CD14-positive monocyte (primary cell): ENCODE results near the gene SLC6A12. TPM values are rescaled to one million over a fixed set of nuclear protein-coding genes. Genes with fewer than 3 reads are reported as not detected.

Source experiments
- DNase-seq, 3 donors: peaks; one replicate each; pipeline ENCODE4 v3.0.0-alpha.2; 2011 to 2022
- H2AFZ ChIP-seq: 2 replicates; pipeline ENCODE4 v1.6.0; 2012; ENCODE audit warnings: mild to moderate bottlenecking, low read depth, low read length, inconsistent platforms; ENCODE audit not compliant: insufficient read depth, poor library complexity, severe bottlenecking
- H3K27ac ChIP-seq, 2 donors: 1 replicate in 1 of 2; 2 replicates in 1 of 2; pipeline ENCODE4 v1.5.1; 2012 to 2013; ENCODE audit warnings: low read length in 2 of 2, control low read depth in 1 of 2, inconsistent platforms in 1 of 2, low read depth in 1 of 2, mild to moderate bottlenecking in 1 of 2
- H3K27me3 ChIP-seq, 2 donors: one replicate each; pipeline versions ENCODE4 v1.6.0 to v1.6.1; 2011 to 2013; ENCODE audit warnings: low read length in 2 of 2; ENCODE audit not compliant: control insufficient read depth in 2 of 2, insufficient read depth in 2 of 2
- H3K36me3 ChIP-seq, 2 donors: replicated peaks in 1 of 2; 1 replicate in 1 of 2; 2 replicates in 1 of 2; pipeline versions ENCODE4 v1.5.1 to v1.6.1; 2012 to 2013; ENCODE audit warnings: low read length in 2 of 2, control low read depth in 1 of 2, inconsistent platforms in 1 of 2, mild to moderate bottlenecking in 1 of 2; ENCODE audit not compliant: insufficient read depth in 2 of 2, control insufficient read depth in 1 of 2
- H3K4me1 ChIP-seq, 2 donors: 1 replicate in 1 of 2; 2 replicates in 1 of 2; pipeline versions ENCODE4 v1.5.1 to v1.6.1; 2012 to 2013; ENCODE audit warnings: low read length in 2 of 2, control low read depth in 1 of 2, inconsistent platforms in 1 of 2, mild to moderate bottlenecking in 1 of 2, moderate library complexity in 1 of 2; ENCODE audit not compliant: insufficient read depth in 2 of 2, control insufficient read depth in 1 of 2
- H3K4me2 ChIP-seq: replicated peaks from 2 replicates; pipeline ENCODE3; 2012; ENCODE audit warnings: low read length, moderate library complexity, mild to moderate bottlenecking; ENCODE audit not compliant: poor library complexity, severe bottlenecking; ENCODE audit errors: extremely low read depth
- H3K4me3 ChIP-seq, 3 experiments: fragments of 200-600 bp in 1 of 3; sonication (generic) in 1 of 3; replicated peaks in 1 of 3; 1 replicate in 2 of 3; 2 replicates in 1 of 3; pipeline ENCODE4 v1.5.1; 2011 to 2013; ENCODE audit warnings: low read length in 3 of 3, mild to moderate bottlenecking in 3 of 3, control low read depth in 2 of 3, low read depth in 2 of 3, inconsistent platforms in 1 of 3, moderate library complexity in 1 of 3
- H3K79me2 ChIP-seq: 2 replicates; pipeline ENCODE4 v1.6.0; 2012; ENCODE audit warnings: mild to moderate bottlenecking, control low read depth, inconsistent platforms, low read length, moderate library complexity; ENCODE audit not compliant: insufficient read depth
- H3K9ac ChIP-seq: 2 replicates; pipeline ENCODE4 v1.6.0; 2017; ENCODE audit warnings: low read length, mild to moderate bottlenecking; ENCODE audit not compliant: insufficient read depth, poor library complexity, severe bottlenecking
- H3K9me3 ChIP-seq, 2 donors: replicated peaks in 1 of 2; 1 replicate in 1 of 2; 2 replicates in 1 of 2; pipeline versions ENCODE4 v1.5.1 to v1.6.1; 2012 to 2013; ENCODE audit warnings: low read length in 2 of 2, control low read depth in 1 of 2; ENCODE audit not compliant: control insufficient read depth in 1 of 2, insufficient read depth in 1 of 2
- H4K20me1 ChIP-seq: 2 replicates; pipeline ENCODE4 v1.6.0; 2012; ENCODE audit warnings: mild to moderate bottlenecking, low read length, control low read depth, moderate library complexity; ENCODE audit not compliant: insufficient read depth
- H3K27ac Mint-ChIP-seq, 7 donors: one replicate each; pipeline ENCODE4 v1.8.0; 2020; ENCODE audit warnings: mild to moderate bottlenecking in 7 of 7, mixed read lengths in 7 of 7, moderate library complexity in 6 of 7, inconsistent platforms in 2 of 7
- H3K27me3 Mint-ChIP-seq, 3 donors: one replicate each; pipeline ENCODE4 v1.8.0; 2021 to 2022; ENCODE audit warnings: low read depth in 3 of 3, mild to moderate bottlenecking in 3 of 3, mixed read lengths in 3 of 3, moderate library complexity in 3 of 3, inconsistent platforms in 1 of 3
- H3K36me3 Mint-ChIP-seq, 2 donors: one replicate each; pipeline ENCODE4 v1.8.0; 2020; ENCODE audit warnings: mixed read lengths in 2 of 2, inconsistent platforms in 1 of 2, mild to moderate bottlenecking in 1 of 2
- H3K4me1 Mint-ChIP-seq: one replicate; pipeline ENCODE4 v1.8.0; 2020; ENCODE audit warnings: mild to moderate bottlenecking, mixed read lengths
- H3K4me3 Mint-ChIP-seq, 2 donors: one replicate each; pipeline ENCODE4 v1.8.0; 2020; ENCODE audit warnings: mild to moderate bottlenecking in 2 of 2, mixed read lengths in 2 of 2, moderate library complexity in 1 of 2
- H3K9me3 Mint-ChIP-seq, 7 donors: one replicate each; pipeline ENCODE4 v1.8.0; 2020 to 2022; ENCODE audit warnings: mixed read lengths in 7 of 7, mild to moderate bottlenecking in 6 of 7, moderate library complexity in 6 of 7, inconsistent platforms in 2 of 7
- WGBS: methylation state at CpG from one replicate; pipeline ENCODE4 v1.1.5; 2013; ENCODE audit warnings: missing lambda C conversion rate; ENCODE audit not compliant: insufficient coverage; 5-methylcytosine and 5-hydroxymethylcytosine counted together
- intact Hi-C, 2 donors: fragments of 100-400 bp; cut with micrococcal nuclease; formaldehyde crosslinking; loops; one replicate each; pipeline versions ENCODE4 v1.15.0 to v1.15.1; 2023
- polyA plus RNA-seq, 3 donors: library from polyadenylated mRNA; depleted of rRNA in 1 of 3; unstranded in 2 of 3; stranded (reverse) in 1 of 3; fragments of 300-500 nt in 2 of 3; fragments of >200 nt in 1 of 3; fragmentation: Illumina TruSeq in 2 of 3; gene quantifications; 1 replicate in 2 of 3; 2 replicates in 1 of 3; pipeline ENCODE4 v1.2.3, GENCODE V29; 2012 to 2021
- TF ChIP-seq, protein P1 (sequence below): fragments of 200-600 bp; IDR thresholded peaks from one replicate; pipeline ENCODE4 v1.8.0; 2022; ENCODE audit warnings: antibody characterized with exemption, mild to moderate bottlenecking

Gene SLC6A12
- polyA plus RNA-seq, 3 donors: 5.7 to 8.3 (median 8.0) TPM

DNA sequence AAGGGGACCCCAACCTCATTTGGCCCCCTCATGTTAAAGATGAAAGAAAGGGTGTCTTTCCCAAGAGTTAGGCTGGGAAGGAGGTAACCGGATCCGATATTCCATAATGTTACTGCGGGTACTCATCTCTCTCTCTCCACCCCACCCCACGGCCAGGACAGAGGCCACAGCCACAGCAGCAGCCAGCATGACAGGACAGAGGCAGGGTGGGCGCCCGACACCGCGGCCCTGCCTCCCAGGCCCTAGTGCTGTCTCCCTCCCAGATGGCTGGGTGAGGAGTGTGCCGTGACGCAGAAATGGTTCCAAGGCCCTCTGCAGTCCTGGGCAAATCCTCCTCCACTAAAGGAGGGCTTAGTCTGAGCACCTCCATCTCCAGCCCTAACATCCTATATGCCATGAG lies 6.2 kb downstream of the SLC6A12 start:
- DNase-seq: no peak
- no peak overlapping the region for H3K4me2 ChIP-seq
- TF ChIP-seq, protein P1, sequence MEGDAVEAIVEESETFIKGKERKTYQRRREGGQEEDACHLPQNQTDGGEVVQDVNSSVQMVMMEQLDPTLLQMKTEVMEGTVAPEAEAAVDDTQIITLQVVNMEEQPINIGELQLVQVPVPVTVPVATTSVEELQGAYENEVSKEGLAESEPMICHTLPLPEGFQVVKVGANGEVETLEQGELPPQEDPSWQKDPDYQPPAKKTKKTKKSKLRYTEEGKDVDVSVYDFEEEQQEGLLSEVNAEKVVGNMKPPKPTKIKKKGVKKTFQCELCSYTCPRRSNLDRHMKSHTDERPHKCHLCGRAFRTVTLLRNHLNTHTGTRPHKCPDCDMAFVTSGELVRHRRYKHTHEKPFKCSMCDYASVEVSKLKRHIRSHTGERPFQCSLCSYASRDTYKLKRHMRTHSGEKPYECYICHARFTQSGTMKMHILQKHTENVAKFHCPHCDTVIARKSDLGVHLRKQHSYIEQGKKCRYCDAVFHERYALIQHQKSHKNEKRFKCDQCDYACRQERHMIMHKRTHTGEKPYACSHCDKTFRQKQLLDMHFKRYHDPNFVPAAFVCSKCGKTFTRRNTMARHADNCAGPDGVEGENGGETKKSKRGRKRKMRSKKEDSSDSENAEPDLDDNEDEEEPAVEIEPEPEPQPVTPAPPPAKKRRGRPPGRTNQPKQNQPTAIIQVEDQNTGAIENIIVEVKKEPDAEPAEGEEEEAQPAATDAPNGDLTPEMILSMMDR: no peak
- peaks cover 21 to 27% of the 10 kb centered on the region in 2 donors for H3K4me1 ChIP-seq
- Mint-ChIP-seq H3K9me3 (peaks cover 0 to 5% (median 0%) of the 10 kb centered on the region in 7 donors), H3K36me3 (peaks cover 21 to 47% of the 10 kb centered on the region in 2 donors), H3K4me1 (peaks cover 28% of the 10 kb centered on the region), H3K4me3 (no peak overlapping the region), H3K27me3 (peaks cover 22 to 33% (median 26%) of the 10 kb centered on the region in 3 donors), H3K27ac (no peak overlapping the region)
- no peaks in the 10 kb centered on the region for H3K79me2 ChIP-seq
- no peak overlapping the region for H2AFZ ChIP-seq
- H3K9ac ChIP-seq: no peak overlapping the region
- H3K4me3 ChIP-seq: no peak overlapping the region
- intact Hi-C loops: no loop called here
- no peak overlapping the region for H3K27ac ChIP-seq
- 95% methylated on average over 4 of the region's 10 CpGs for WGBS
- H4K20me1 ChIP-seq: no peaks in the 10 kb centered on the region
- peaks cover 0 to 9% of the 10 kb centered on the region in 2 donors for H3K9me3 ChIP-seq
- H3K36me3 ChIP-seq: peaks cover 0 to 16% of the 10 kb centered on the region in 2 donors
- peaks cover 10 to 23% of the 10 kb centered on the region in 2 donors for H3K27me3 ChIP-seq

DNA sequence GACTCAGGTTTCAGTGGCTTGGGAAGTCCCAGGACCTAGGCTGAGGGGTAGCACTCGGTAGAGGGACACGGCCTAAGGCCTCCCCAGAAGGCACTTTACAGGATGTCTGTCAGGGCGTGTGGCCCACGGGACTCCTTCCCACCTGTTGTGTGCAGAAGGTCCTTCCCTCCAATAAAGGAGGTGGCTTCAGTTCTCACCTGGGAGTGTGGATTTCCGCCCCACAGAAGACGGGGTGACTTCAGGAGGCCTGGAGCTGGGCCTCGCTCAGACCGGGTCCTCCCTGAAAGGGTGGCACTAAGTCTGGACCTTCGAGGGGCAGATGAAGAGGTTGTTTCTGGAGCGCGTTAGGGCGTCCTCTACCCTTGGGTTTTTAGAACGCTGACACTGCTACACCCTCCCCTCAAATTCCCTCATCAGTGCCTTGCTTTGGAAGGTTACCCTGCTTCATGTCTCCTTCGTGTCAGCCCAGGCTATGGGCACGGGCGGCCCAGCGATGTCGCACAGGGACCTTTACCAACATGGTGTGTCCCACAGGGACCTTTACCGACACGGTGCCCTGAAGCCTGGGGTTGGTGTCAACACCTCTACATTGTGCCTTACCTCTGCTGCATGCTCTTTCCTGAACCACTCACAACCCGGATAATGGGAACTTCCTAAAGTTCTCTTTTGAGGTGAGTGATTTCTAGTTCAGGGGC lies 7.1 kb downstream of the SLC6A12 start:
- Histone ChIP-seq H3K79me2 (no peaks in the 10 kb centered on the region), H3K4me1 (peaks cover 13 to 19% of the 10 kb centered on the region in 2 donors), H3K9ac (no peak overlapping the region), H4K20me1 (no peaks in the 10 kb centered on the region), H3K9me3 (peaks cover 0 to 9% of the 10 kb centered on the region in 2 donors), H3K4me2 (no peak overlapping the region), H3K36me3 (peaks cover 0 to 23% of the 10 kb centered on the region in 2 donors), H3K4me3 (no peak overlapping the region), H3K27ac (no peak overlapping the region), H2AFZ (no peak overlapping the region), H3K27me3 (peaks cover 13 to 33% of the 10 kb centered on the region in 2 donors)
- peaks cover 19% of the 10 kb centered on the region for H3K4me1 Mint-ChIP-seq
- no peak overlapping the region for H3K4me3 Mint-ChIP-seq
- 94% methylated on average over 15 of the region's 21 CpGs for WGBS
- intact Hi-C loops: no loop called here
- H3K9me3 Mint-ChIP-seq: peaks cover 0 to 5% (median under 1%) of the 10 kb centered on the region in 7 donors
- DNase-seq: no peak
- peaks cover 31 to 43% (median 35%) of the 10 kb centered on the region in 3 donors for H3K27me3 Mint-ChIP-seq
- peaks cover 30 to 56% of the 10 kb centered on the region in 2 donors for H3K36me3 Mint-ChIP-seq
- H3K27ac Mint-ChIP-seq: no peak overlapping the region
- TF ChIP-seq, protein P1: no peak
